Esophagus muscularis mucosa (tissue), 4 donors: ENCODE results near the gene THADA.

Experiments used
- EP300 ChIP-seq: sonication (generic); formaldehyde crosslinking; IDR thresholded peaks from one replicate; pipeline ENCODE4 v1.6.1; 2017; ENCODE audit warnings: antibody characterized with exemption
- POLR2A ChIP-seq: fragments of 450-650 bp; IDR thresholded peaks from one replicate; pipeline ENCODE4 v1.6.1; 2017; ENCODE audit warnings: antibody characterized with exemption, moderate library complexity, mild to moderate bottlenecking, low read depth
- POLR2AphosphoS5 ChIP-seq, 2 donors: sonication (generic); formaldehyde crosslinking; IDR thresholded peaks; one replicate each; pipeline ENCODE4 v1.6.1; 2017; ENCODE audit warnings: antibody characterized with exemption in 2 of 2
- TF ChIP-seq, protein P1 (sequence below), 3 experiments: fragments of 200-600 bp in 2 of 3; fragments of 450-650 bp in 1 of 3; sonication (generic) in 2 of 3; IDR thresholded peaks; one replicate each; pipeline ENCODE4 v1.5.1; 2017 to 2019; ENCODE audit warnings: antibody characterized with exemption in 3 of 3, mild to moderate bottlenecking in 2 of 3, moderate library complexity in 1 of 3

DNA sequence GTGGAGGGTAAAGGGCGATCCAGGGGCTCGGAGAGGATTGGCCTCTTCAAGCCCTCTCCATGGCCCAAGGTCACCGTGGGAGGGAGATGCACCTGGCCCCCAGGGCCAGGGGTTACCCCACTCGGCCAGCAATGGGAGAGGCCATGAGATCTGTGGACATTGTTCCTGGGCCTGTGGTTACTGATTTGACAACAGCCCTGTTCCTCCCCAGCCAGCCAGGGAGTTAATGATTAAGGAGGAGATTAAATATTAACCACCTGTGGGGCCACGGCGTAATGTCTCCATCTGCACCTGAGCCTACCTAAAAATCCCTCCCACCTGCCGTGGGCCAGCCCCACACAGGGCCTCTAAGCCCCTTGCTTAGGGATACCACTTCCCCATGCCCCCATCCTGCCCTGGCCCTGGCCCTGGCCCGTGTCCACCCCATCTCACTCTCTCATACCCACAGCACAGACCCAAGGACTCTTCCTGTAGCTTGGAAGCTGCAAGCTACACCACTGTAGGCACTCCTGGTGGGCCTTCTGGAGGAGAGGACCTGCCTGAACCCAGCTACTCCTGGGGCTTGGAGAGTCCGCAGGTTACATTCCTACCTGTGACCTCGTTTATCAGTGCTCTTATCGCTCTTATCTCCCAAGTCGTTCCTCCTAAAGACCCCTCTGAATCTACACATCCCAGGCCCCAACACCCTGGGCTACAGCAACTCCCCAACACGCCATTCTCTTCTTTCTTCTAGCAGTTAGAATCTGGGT is 401.5 kb downstream of the THADA start:
- TF ChIP-seq, protein P1, sequence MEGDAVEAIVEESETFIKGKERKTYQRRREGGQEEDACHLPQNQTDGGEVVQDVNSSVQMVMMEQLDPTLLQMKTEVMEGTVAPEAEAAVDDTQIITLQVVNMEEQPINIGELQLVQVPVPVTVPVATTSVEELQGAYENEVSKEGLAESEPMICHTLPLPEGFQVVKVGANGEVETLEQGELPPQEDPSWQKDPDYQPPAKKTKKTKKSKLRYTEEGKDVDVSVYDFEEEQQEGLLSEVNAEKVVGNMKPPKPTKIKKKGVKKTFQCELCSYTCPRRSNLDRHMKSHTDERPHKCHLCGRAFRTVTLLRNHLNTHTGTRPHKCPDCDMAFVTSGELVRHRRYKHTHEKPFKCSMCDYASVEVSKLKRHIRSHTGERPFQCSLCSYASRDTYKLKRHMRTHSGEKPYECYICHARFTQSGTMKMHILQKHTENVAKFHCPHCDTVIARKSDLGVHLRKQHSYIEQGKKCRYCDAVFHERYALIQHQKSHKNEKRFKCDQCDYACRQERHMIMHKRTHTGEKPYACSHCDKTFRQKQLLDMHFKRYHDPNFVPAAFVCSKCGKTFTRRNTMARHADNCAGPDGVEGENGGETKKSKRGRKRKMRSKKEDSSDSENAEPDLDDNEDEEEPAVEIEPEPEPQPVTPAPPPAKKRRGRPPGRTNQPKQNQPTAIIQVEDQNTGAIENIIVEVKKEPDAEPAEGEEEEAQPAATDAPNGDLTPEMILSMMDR (IDR thresholded peaks at IDR 0.05): no peak
- TF ChIP-seq POLR2AphosphoS5 (IDR thresholded peaks at IDR 0.05): no peak
- TF ChIP-seq POLR2A: no peak
- TF ChIP-seq EP300: no peak
